ENCODE results near the gene CDC73.

Gene CDC73

GRCh38 chr1:193219391-193219790 lies 97.6 kb downstream of the CDC73 start:
- TF ChIP-seq REST (IDR thresholded peaks at IDR 0.05; ENCODE audit: insufficient read depth in 1 of 2, low read depth in 2 of 2, low read length in 2 of 2) (no peak), TAF1 (IDR thresholded peaks at IDR 0.05; ENCODE audit: borderline replicate concordance, insufficient read depth, low read length) (no peak), SIN3A (IDR thresholded peaks at IDR 0.05; ENCODE audit: borderline replicate concordance, insufficient read depth, low read length) (no peak), FOXP2 (optimal IDR thresholded peaks at IDR 0.05; ENCODE audit: borderline replicate concordance, extremely low read depth, extremely low read length, insufficient read depth) (no peak), POLR2AphosphoS5 (IDR thresholded peaks at IDR 0.05; ENCODE audit: low read depth, low read length) (no peak)

GRCh38 chr1:193221651-193222050 lies 99.8 kb downstream of the CDC73 start:
- TF ChIP-seq FOXP2 (optimal IDR thresholded peaks at IDR 0.05; ENCODE audit: borderline replicate concordance, extremely low read depth, extremely low read length, insufficient read depth) (no peak), SIN3A (IDR thresholded peaks at IDR 0.05; ENCODE audit: borderline replicate concordance, insufficient read depth, low read length) (no peak), TAF1 (IDR thresholded peaks at IDR 0.05; ENCODE audit: borderline replicate concordance, insufficient read depth, low read length) (no peak), POLR2AphosphoS5 (IDR thresholded peaks at IDR 0.05; ENCODE audit: low read depth, low read length) (no peak), REST (IDR thresholded peaks at IDR 0.05; ENCODE audit: insufficient read depth in 1 of 2, low read depth in 2 of 2, low read length in 2 of 2) (no peak)

- TF ChIP-seq SIN3A (IDR thresholded peaks at IDR 0.05; ENCODE audit: borderline replicate concordance, insufficient read depth, low read length) = no peak
- TF ChIP-seq POLR2AphosphoS5 (IDR thresholded peaks at IDR 0.05; ENCODE audit: low read depth, low read length) = no peak
- TF ChIP-seq TAF1 (IDR thresholded peaks at IDR 0.05; ENCODE audit: borderline replicate concordance, insufficient read depth, low read length) = no peak
Observed at GRCh38 chr1:193222056-193222615, 100.3 kb downstream of the CDC73 start.

- TF ChIP-seq REST (IDR thresholded peaks at IDR 0.05; ENCODE audit: insufficient read depth in 1 of 2, low read depth in 2 of 2, low read length in 2 of 2) (no peak), SIN3A (IDR thresholded peaks at IDR 0.05; ENCODE audit: borderline replicate concordance, insufficient read depth, low read length) (no peak), TAF1 (IDR thresholded peaks at IDR 0.05; ENCODE audit: borderline replicate concordance, insufficient read depth, low read length) (no peak), POLR2AphosphoS5 (IDR thresholded peaks at IDR 0.05; ENCODE audit: low read depth, low read length) (no peak), FOXP2 (optimal IDR thresholded peaks at IDR 0.05; ENCODE audit: borderline replicate concordance, extremely low read depth, extremely low read length, insufficient read depth) (no peak)
Observed at GRCh38 chr1:193229136-193229535, 107.3 kb downstream of the CDC73 start.

GRCh38 chr1:193234530-193234929 lies 112.7 kb downstream of the CDC73 start:
- no peak for TF ChIP-seq SIN3A (IDR thresholded peaks at IDR 0.05; ENCODE audit: borderline replicate concordance, insufficient read depth, low read length)
- no peak for TF ChIP-seq FOXP2 (optimal IDR thresholded peaks at IDR 0.05; ENCODE audit: borderline replicate concordance, extremely low read depth, extremely low read length, insufficient read depth)
- no peak for TF ChIP-seq TAF1 (IDR thresholded peaks at IDR 0.05; ENCODE audit: borderline replicate concordance, insufficient read depth, low read length)

GRCh38 chr1:193237381-193237978 lies 115.6 kb downstream of the CDC73 start:
- no peak for TF ChIP-seq FOXP2 (optimal IDR thresholded peaks at IDR 0.05; ENCODE audit: borderline replicate concordance, extremely low read depth, extremely low read length, insufficient read depth)
- no peak for TF ChIP-seq POLR2AphosphoS5 (IDR thresholded peaks at IDR 0.05; ENCODE audit: low read depth, low read length)
- TF ChIP-seq REST (IDR thresholded peaks at IDR 0.05; ENCODE audit: insufficient read depth in 1 of 2, low read depth in 2 of 2, low read length in 2 of 2) = no peak
- no peak for TF ChIP-seq SIN3A (IDR thresholded peaks at IDR 0.05; ENCODE audit: borderline replicate concordance, insufficient read depth, low read length)
- TF ChIP-seq TAF1 (IDR thresholded peaks at IDR 0.05; ENCODE audit: borderline replicate concordance, insufficient read depth, low read length) = no peak
